GM18517 (cell line): ENCODE measurements around the gene KCTD13.
"Not testable (repeated sequence)": the region's sequence is repeated elsewhere in the genome, so short reads cannot be mapped to it uniquely, and the experiment has no call there.

Source experiments
- ATAC-seq: cut with Tn5 transposase; IDR thresholded peaks from one replicate; pipeline ENCODE4 v1.9.1; 2021; ENCODE audit warnings: mild to moderate bottlenecking, moderate library complexity; ENCODE audit not compliant: unreplicated experiment

KCTD13 gene

DNA sequence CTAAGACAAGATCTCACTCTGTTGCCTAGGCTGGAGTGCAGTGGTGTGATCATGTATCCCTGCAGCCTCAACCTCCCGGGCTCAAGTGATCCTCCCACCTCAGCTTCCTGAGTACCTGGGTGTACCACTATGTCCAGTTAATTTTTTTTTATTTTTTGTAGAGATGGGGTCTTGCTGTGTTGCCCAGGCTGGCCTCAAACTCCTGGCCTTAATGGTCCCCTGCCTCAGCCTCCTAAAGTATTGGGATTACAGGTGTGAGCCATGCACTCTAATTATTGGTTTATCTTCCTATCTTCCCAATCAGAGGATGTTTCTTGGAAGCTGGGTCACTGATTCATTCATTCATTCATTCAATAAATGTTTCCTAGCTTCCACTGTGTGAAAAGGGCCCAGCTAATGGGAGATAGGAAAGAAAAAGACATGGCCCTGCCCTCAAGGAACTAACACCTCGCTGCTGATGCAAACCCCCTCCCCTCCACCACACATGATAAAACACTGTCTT, 17.3 kb downstream of the KCTD13 start:
- ATAC-seq: no peak

DNA sequence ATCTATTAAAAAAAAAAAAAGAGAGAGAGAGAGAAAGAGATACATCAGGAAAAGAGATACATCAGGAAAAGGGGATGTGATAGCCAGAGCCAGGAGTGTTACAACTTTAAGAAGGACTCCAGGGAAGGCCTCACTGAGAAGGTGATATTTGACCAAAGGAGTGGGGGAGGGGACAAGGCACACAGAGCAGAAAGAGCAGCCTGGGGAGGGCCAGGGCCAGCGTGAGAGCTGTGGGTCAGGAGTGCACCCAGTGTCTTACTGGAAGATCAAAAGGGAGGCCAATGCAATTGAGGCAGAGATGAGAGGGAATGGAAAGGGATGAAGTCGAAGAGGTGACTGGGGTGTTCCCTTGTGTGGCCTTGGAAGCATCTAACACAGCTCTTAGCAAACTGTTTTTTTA, 18.1 kb downstream of the KCTD13 start:
- no peak for ATAC-seq

DNA sequence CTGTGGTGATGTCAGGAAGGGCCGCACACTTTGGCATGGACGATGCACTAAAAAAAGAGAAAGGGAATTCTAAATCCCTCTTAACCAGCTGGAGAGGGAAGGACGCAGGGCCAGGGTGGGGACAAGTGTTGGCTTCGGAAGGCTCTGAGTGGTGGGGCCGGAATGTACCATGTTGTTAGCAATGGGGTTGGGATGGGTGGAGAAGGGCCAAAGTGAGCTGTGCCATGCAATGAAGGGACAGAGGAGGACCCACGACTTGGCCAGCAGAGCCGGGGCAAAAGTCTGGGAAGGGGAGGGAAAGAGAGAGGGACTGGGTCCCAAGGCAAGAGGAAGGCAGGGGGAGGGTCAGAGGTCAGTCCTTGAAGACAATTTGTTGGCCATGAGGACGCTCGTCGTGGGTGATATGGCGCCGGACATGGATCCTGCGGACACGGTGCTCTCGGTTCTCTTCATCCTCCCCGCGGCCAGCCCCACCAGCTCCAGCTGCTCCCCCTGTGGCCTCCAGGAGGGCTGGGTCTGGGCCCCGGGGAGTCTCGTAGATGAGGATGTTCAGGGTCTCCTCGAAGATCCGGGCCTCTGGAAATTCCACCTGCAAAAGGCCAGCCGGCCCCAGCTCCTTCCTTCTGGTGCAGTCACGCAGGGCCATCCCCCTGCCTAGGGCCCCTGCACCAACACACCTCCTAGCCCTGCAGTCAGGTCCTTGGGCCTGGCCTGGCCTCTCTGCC, 19.3 kb downstream of the KCTD13 start:
- no peak for ATAC-seq

DNA sequence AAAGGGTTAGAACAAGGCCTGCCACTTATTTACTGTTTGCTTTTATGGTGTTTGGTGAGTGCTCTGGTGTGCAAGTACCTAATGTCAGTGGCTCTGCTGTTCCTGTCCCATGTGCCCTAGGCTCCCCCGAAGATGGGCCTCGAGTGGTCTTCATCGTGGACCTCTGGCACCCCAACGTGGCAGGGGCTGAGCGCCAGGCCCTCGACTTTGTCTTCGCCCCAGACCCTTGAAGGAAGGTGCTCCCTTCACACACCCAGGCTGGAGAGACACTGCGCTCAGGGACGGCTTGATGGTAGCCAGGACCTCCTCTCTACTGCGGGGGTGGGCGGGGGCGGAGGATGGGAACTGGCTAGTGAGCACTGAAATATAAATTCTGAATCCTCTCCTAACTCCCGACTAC, 20.4 kb downstream of the KCTD13 start:
- no peak for ATAC-seq

DNA sequence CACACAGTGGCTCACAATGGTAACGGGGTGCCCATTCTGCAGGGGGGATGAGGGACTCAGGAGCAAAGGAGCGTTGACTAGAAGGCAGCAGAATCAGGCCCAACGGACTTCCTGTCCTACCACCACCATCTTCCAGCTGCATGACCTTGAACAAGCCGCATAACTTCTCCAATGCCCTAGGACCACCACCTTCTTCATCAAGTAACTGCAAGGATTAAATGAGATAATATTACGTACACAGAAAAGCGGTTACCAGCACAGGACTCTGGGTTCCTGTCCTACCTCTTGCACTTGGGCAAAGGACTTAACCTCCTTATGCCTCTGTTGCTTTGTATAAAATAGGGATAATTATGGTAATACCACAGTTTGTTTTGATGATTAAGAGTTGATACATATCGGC, 21.1 kb downstream of the KCTD13 start:
- no peak for ATAC-seq

DNA sequence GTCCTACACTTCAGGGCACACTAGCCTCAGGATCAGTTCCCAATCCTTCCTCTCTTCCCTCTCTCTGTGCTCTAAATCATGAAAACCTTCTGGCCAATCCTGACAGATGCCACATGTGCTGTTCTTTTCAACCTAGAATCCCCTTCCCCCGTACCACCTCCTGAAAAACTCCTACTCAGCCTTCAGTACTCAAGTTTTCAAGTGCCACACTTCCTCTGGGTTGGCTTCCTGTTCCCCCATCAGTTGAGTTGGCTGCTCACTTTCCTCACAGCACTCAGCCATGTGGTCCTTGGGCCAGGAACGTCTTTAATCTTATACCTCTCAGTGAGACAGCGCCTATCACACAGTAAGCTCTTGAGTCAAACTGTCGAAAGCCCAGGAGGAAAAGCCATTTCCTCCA, 22.4 kb downstream of the KCTD13 start:
- no peak for ATAC-seq

DNA sequence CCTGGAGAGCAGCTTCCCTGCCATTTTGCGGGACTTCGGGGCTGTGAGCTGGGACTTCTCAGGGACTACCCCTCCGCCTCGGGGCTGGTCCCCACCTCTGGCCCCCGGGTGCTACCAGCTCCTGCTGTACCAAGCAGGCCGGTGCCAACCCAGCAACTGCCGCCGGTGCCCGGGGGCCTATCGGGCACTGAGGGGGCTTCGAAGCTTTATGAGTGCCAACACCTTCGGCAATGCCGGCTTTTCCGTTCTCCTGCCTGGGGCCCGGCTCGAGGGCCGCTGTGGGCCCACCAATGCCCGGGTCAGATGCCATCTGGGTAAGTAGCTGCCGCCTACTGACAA, 24.4 kb downstream of the KCTD13 start:
- ATAC-seq: no peak

DNA sequence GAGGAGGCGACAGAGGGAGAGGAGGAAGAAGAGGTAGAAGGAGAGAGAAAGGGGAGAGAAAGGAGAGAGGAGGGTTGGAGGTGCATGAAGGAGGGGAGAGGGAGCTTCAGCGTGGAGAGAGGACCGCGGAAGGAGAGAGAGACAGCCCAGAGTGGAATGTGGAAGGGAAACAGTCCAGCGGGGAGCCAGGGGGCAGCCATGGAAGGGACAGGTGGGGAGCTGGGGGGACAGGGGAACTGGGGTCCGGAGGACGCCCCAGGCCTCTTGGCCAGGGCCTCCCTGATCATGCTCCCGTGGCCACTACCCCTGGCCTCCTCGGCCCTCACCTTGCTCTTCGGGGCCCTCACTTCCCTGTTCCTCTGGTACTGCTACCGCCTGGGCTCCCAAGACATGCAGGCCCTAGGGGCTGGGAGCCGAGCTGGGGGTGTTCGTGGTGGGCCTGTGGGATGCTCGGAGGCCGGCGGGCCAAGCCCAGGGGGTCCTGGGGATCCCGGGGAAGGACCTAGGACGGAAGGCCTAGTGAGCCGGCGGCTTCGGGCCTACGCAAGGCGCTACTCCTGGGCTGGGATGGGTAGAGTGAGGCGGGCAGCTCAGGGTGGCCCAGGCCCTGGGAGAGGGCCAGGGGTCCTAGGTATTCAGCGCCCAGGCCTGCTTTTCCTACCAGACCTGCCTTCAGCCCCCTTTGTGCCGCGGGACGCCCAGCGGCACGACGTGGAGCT, 25.0 kb downstream of the KCTD13 start:
- ATAC-seq: no peak

DNA sequence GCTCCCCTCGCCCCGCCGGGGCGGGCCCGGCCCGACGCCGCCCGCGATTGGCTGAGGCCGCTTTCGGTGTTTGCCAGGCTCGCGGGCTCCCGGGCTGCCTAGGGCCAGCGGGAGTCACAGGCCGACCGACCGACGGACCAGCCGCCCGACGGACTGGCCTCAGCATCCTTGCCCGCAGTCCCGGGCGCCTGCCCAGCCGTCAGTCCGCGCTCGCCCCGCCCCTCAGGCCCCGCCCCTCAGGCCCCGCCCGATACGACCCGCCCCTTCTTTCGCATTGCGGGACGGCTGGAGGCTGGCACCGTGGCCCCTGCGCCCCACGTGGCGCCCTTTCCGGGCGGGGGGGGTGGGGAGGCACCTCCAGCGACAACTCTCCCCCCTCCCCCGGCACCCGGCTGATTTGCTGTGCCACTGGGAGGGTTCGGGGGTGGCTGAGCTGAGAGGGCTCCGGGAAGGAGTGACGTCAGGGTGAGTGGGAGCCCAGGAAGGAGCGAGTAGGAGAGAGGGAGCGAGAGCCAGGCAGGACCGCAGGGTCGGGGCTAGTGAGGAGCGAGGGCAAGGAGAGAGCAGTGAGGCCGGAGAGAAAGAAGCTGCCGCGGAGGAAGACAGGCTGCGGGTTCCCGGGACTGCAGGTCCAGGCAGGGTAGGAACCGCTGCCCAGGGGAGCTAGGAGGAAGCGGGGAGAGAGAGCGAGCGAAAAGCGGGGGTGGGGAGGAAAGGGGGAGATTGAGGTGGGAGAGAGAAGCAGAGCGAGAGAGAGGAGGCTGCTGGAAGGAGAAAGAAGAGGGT, 25.7 kb downstream of the KCTD13 start, which contains the start of gene ASPHD1:
TSS of gene ASPHD1 (plus strand) at position 387 of the 786 bp plus-strand sequence. CDS start 484 bp downstream, outside the sequence.
- no peak for ATAC-seq

DNA sequence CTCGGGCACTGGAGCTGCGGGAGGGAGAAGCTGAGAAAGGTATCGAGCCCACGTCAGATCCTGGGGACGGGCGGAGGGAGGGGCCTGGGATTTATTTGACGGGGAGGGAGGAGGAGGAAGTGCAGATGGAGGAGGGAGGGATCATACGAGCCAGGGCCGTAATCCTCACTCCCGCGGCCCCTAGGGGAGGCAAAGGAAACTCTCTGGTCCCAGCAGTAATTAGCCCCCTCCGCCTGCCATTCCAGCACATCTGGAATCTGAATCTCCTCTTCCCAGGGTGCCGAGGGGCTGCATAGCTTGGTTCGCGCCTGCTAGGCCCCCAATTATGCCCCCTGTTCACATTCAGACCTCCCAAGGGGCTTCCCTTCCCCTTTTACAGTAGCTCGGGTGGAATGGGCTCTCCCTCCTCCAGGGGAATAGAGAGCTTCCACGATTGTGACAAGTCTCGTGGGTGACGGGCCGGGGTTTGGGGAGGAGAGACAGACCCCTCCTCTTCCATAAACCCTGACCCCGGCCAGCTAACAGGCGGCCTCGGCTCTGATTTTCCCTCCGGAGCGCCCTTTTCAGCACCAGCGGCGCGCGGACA, 26.4 kb downstream of the KCTD13 start, which contains the start of gene SEZ6L2:
TSS of gene SEZ6L2 (minus strand) at position 35 of the 586 bp plus-strand sequence. CDS start 531 bp downstream, outside the sequence.
- no peak for ATAC-seq

DNA sequence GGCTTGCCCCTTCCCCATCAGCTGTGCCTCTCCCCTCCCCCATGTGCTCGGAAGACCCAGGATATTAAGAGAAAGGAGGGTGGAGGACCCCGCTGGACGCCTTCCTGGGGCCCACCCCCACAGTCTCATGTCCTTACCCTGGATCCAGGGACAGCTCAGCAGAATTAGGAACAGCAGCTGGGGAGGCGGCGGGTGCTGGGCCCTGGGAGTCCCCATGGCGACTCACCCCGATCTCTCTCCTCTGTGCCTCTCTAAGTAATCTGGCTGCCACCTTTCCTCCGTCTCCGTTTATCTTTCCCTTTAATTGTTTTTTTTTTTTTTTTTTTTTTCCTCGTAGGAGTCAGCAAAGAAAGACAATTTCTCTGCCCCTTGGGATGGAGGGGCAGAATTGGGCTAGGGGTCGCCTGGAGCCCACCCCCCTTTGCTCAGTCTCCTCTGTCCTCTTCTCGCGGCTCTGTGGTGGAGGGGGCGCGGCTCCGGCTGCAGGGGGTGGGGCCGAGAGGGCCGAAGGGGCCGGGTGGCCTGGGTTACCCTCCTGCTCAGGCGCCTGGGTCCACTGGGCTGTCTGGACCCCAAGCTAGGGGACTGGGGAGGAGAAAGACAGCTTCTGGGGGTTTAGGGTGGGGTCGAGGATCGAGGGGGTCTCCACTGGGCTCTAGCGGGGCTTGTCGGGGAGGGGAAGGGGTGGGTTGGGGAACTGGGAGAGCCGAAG, 27.1 kb downstream of the KCTD13 start:
- ATAC-seq: no peak

DNA sequence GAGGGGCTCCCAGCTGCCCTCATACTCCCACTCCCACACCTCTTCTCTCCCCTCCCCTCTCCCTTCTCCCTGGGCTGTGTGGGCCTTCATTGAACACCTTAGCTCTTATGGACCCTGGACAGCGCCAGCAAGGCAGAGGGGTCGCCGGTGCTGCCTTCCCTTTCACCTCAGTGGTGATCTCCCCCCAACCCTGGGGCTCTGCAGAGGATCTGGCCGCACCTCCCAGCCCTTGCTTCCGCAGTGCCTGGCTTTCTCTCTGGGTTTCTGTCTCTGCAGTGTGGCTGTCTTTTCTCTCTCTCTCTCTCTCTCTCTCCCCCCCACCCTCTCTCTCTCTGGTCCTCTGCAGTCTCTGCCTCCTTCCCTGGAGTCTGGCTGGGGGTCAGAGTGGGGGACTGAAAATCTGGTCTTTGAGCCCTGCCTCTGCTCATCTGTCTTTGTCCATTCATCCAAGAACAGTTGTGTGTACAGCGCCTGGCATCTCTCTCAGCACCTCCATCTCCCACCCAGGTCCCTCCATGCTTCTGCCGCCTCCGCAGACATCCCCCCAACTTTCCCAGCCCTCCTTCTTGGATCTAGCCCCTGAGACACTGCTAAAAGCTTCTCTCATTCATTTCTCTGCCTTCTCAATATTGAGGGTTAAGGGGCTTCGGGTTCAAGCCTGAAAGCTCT, 27.8 kb downstream of the KCTD13 start:
- ATAC-seq: no peak

DNA sequence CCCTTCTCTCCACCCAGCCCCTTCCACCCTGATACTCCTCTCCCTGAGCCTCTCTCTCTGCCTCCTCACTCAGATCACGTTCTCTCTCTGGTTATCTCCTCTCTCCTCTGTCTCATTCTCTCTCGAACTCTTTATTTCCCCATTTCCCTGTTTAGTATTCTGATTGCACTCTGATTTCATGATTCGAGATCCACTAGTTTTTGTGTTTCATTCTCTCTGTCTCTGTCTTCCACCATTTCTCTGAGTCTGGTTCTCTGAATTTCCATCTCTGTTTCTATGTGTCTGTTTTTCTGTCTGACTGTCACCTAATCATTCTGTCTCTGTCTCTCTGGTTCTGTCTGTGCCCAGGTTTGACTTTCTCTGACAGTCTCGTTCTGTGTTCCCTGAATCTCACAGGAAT, 28.7 kb downstream of the KCTD13 start:
- no peak for ATAC-seq

DNA sequence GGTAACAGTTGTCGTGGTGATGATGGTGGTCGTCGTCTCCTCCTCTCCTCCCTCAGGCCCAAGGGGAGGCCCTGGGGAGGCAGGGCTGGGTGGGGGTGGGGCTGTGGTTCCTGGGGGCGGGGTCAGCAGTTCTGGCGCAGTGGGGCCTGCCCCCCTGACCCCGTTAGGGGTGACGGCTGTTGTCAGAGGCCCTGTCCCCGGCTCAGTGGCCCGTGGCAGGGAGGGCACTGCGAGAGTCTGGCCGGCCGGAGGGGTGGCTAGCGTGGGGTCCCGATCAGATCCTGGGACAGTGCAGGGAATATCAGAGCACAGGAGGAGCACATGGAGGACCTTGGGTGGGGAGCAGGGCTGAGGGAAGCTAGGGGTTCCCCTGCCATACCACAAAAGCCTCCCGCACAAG, 29.2 kb downstream of the KCTD13 start:
- ATAC-seq: no peak

DNA sequence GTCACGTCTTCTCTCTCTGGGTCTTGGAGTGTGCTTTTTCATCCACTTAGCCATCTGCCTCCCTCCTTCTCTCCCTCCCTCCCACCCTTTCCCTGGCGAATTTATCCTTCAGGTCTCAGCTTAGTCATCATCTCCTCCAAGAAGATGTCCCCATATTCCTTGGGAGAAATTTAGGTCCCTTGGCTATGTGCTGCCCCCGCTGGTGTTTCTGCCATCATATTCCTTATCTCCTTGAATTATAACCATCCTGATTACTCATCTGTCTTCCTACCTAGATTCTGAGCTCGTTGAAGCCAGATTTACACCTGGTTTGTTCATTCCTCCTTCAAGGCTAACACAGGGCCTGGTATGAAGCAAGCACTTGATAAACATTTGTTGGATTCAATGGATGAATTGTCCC, 31.7 kb downstream of the KCTD13 start:
- ATAC-seq: no peak

DNA sequence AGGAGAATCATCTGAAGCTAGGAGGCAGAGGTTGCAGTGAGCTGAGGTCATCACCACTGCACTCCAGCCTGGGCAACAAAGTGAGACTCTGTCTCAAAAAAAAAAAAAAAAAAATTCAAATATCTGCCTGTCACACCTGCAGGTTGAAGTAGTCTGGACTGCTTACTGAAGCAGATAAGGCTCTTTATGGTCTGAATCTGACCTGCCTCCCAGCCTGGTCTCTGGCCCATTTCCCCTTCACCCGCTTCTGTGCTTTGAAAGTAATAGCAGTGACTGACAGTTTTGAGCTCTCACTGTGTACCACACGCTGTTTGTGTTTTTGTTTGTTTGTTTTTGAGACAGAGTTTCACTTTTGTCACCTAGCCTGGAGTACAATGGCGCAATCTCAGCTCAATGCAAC, 32.5 kb downstream of the KCTD13 start:
- no peak for ATAC-seq

DNA sequence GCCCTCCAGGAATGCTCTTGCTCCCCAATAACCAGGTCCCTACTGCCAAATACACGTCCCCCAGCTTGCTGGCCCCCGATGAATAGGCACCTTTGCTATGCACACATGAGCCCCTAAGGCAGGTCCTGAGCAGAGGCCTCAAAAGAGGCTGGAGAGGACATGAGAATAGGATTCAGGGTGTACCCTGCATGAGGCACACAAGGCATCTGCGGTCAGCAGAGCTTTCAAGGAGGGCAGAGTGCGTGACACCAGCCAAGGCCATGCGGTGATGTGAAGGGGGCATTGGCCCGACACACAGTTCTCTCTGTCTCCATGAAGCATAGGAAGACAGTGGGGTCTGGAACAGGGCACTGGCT, 33.6 kb downstream of the KCTD13 start:
- ATAC-seq: no peak

DNA sequence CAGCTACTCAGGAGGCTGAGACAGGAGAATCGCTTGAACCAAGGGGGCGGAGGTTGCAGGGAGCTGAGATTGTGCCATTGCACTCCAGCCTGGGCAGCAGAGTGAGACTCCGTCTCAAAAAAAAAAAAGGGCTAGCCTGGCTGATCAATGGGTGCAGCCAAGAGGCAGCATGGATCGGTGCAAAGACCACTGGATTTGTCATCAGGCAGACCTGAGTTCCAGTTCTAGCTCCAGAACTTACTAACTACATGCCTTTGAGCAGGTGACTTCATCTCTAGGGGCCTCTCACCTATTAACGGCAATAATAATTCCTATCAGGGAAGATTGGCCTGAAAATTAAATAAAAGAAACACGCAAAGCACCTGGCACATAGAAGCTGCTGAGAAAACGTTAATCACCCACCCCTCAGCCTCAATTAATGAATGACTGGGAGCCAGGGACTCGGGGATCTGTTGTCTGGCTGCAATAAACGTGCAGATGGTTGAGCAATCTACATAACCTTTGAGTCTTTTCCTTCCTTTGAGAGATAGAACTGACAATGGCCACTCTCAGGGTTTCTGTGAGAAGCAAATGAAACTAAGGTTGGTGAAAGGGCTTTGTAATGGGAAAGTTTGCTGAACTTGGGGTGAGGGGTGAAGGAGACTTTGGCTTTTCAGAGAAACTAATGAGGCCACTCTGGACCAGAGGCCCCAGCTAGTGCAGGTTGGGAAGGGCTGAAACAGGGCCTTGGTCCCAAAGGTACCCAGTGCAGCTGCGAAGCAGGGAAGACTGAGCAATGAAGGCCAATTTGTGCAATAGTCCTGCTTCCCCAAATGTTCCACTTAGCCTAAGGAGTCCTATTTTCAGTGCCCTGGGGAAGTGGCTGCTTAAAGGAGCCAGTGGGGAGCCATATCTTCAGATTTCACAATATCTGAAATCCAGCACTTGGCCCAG, 34.2 kb downstream of the KCTD13 start:
- ATAC-seq: no peak

DNA sequence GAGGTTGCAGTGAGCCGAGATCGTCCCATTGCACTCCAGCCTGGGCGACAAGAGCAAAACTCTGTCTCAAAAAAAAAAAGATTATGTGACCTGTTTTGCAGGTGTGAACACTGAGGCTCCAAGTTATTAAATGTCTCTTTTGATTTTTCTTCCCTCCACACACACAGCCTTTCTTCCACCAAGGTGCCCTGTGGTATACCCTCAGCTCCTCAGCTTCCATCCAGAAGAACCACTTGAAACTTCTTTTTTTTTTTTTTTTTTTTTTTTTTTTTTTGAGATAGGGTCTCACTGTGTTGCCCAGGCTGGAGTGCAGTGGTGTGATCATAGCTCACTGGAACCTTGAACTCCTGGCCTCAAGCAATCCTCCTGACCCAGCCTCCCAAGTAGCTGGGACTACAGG, 36.7 kb downstream of the KCTD13 start:
- not testable (repeated sequence) for ATAC-seq
